ENCODE results near the gene MT3.

Gene MT3

DNA sequence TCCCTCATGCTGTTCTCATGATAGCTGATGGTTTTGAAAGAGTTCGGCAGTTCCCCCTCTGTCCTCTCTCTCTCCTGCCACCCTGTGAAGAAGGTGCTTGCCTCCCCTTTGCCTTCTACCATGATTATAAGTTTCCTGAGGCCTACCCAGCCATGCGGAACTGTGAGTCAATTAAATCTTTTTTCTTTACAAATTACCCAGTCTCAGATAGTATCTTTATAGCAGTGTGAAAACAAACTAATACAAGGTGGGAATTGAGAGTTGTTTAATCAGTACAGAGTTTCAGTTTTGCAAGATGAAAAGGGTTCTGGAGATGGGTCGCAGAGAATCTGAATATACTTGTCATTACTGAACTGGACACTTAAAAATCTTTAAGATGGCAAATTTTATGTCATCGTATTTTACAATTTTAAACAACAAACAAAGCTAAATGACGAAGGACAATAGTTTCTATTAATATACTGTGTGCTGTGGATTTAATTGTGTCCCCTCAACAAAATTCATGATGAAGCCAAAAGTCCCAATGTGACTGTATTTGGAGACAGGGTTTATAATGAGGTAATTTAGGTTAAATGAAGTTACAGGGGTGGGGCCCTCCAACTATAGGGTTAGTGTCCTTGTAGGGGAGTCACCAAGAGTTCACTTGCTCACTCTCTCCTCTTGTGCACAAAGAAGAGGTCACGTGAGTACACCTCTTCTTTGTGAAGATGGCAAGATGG is 4.4 kb downstream of the MT3 start:
- Histone ChIP-seq H3K27ac (no peak overlapping the region), H3K4me1 (ENCODE audit: low read depth, poor library complexity, severe bottlenecking) (no peaks in the 10 kb centered on the region), H3K27me3 (ENCODE audit: insufficient read depth, low read depth) (no peaks in the 10 kb centered on the region), H3K4me2 (no peak overlapping the region), H3K9ac (no peak overlapping the region), H2AFZ (ENCODE audit: low read depth) (no peak overlapping the region), H4K20me1 (ENCODE audit: insufficient read depth) (no peaks in the 10 kb centered on the region), H3K4me3 (IDR thresholded peaks at IDR 0.05; ENCODE audit: insufficient read depth, low read depth, low read length) (no peak overlapping the region), H3K79me2 (ENCODE audit: insufficient read depth, low read depth) (no peaks in the 10 kb centered on the region), H3K36me3 (ENCODE audit: insufficient read depth) (no peaks in the 10 kb centered on the region)
- TF ChIP-seq, protein P1, sequence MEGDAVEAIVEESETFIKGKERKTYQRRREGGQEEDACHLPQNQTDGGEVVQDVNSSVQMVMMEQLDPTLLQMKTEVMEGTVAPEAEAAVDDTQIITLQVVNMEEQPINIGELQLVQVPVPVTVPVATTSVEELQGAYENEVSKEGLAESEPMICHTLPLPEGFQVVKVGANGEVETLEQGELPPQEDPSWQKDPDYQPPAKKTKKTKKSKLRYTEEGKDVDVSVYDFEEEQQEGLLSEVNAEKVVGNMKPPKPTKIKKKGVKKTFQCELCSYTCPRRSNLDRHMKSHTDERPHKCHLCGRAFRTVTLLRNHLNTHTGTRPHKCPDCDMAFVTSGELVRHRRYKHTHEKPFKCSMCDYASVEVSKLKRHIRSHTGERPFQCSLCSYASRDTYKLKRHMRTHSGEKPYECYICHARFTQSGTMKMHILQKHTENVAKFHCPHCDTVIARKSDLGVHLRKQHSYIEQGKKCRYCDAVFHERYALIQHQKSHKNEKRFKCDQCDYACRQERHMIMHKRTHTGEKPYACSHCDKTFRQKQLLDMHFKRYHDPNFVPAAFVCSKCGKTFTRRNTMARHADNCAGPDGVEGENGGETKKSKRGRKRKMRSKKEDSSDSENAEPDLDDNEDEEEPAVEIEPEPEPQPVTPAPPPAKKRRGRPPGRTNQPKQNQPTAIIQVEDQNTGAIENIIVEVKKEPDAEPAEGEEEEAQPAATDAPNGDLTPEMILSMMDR (conservative IDR thresholded peaks at IDR 0.05; ENCODE audit: low read depth, low read length) = no peak

DNA sequence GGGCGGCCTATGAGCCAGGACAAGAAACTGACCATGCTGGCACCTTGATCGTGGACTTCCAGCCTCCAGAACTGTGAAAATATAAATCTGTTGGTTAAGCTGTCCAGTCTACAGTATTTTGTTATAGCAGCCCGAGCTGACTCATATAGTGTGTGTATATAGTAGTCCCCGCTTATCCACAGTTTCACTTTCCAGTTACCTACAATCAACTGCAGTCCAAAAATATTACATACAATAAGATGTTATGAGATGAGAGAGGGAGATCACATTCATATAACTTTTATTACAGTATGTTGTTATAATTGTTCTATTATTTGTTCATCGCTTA is 4.9 kb downstream of the MT3 start:
- H3K79me2 ChIP-seq (ENCODE audit: insufficient read depth, low read depth) = no peaks in the 10 kb centered on the region
- no peak overlapping the region for H3K4me2 ChIP-seq
- no peaks in the 10 kb centered on the region for H4K20me1 ChIP-seq (ENCODE audit: insufficient read depth)
- no peak overlapping the region for H3K4me3 ChIP-seq (IDR thresholded peaks at IDR 0.05; ENCODE audit: insufficient read depth, low read depth, low read length)
- H3K4me1 ChIP-seq (ENCODE audit: low read depth, poor library complexity, severe bottlenecking) = no peaks in the 10 kb centered on the region
- TF ChIP-seq, protein P1 (conservative IDR thresholded peaks at IDR 0.05; ENCODE audit: low read depth, low read length) = no peak
- H3K9ac ChIP-seq = no peak overlapping the region
- no peak overlapping the region for H2AFZ ChIP-seq (ENCODE audit: low read depth)
- H3K27ac ChIP-seq = no peak overlapping the region
- no peaks in the 10 kb centered on the region for H3K27me3 ChIP-seq (ENCODE audit: insufficient read depth, low read depth)
- no peaks in the 10 kb centered on the region for H3K36me3 ChIP-seq (ENCODE audit: insufficient read depth)

DNA sequence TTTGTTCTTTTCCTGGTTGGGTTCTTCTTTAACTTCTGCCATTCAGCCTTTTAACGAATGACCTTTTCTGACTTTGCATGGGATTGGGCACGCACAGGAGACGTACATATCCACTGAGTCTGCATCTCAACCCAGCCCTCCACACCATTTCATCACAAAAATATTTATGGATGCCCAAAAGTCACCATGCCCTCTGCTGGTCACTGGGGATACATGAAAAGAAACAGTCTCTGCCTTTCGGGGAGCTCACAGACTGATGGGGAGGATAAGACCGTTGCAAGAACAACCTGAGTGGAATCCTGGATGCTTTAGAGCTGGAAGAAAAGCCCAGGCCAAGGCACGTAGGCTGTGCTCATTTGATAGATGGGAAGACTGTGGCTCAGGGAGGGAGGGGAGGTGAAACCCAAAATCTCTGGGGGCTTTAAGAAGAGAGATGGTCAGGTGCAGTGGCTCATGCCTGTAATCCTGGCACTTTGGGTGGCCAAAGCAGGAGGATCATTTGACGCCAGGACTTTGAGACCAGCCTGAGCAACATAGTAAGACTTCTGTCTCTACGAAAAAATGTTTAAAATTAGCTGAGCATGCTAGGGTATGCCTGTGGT is 11.2 kb downstream of the MT3 start:
- no peaks in the 10 kb centered on the region for H3K36me3 ChIP-seq (ENCODE audit: insufficient read depth)
- H3K27ac ChIP-seq = no peak overlapping the region
- TF ChIP-seq, protein P1 (conservative IDR thresholded peaks at IDR 0.05; ENCODE audit: low read depth, low read length) = peak; percentile 79
- no peaks in the 10 kb centered on the region for H3K79me2 ChIP-seq (ENCODE audit: insufficient read depth, low read depth)
- no peak overlapping the region for H3K4me3 ChIP-seq (IDR thresholded peaks at IDR 0.05; ENCODE audit: insufficient read depth, low read depth, low read length)
- no peak overlapping the region for H3K9ac ChIP-seq
- H3K27me3 ChIP-seq (ENCODE audit: insufficient read depth, low read depth) = no peaks in the 10 kb centered on the region
- H4K20me1 ChIP-seq (ENCODE audit: insufficient read depth) = no peaks in the 10 kb centered on the region
- 0 out of 2 replicates have a peak overlapping the region, but pooled peaks have one; percentile 38 for H2AFZ ChIP-seq (ENCODE audit: low read depth)
- peaks cover 3% of the 10 kb centered on the region for H3K4me1 ChIP-seq (ENCODE audit: low read depth, poor library complexity, severe bottlenecking)
- no peak overlapping the region for H3K4me2 ChIP-seq

DNA sequence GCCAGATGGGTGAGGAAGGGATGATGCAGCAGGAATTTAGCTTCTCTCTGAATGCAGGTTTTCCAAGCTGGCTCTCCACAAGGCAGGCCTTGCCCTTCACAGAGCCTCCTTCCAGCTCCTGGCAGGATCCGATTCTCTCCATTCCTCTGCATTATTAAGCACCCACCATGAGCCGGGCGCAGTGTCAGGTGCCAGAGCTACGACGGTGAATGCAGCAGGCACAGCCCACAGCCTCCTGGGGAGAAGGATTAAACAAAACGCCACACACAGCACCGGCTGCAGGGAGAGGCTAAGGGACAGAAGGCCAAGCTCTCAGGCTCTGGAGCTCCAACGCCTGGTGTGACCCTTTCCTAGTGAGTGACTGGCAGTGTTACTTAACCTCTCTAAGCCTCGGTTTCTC is 12.0 kb downstream of the MT3 start:
- Histone ChIP-seq H3K27ac (no peak overlapping the region), H3K4me1 (ENCODE audit: low read depth, poor library complexity, severe bottlenecking) (peaks cover 3% of the 10 kb centered on the region)
- TF ChIP-seq, protein P1 (conservative IDR thresholded peaks at IDR 0.05; ENCODE audit: low read depth, low read length) = no peak

More for the DNA sequence above, 12.0 kb downstream of the MT3 start:
- Histone ChIP-seq H3K4me2 (no peak overlapping the region), H3K9ac (no peak overlapping the region), H2AFZ (ENCODE audit: low read depth) (no peak overlapping the region), H3K4me3 (IDR thresholded peaks at IDR 0.05; ENCODE audit: insufficient read depth, low read depth, low read length) (no peak overlapping the region), H3K79me2 (ENCODE audit: insufficient read depth, low read depth) (no peaks in the 10 kb centered on the region), H3K36me3 (ENCODE audit: insufficient read depth) (no peaks in the 10 kb centered on the region), H4K20me1 (ENCODE audit: insufficient read depth) (no peaks in the 10 kb centered on the region), H3K27me3 (ENCODE audit: insufficient read depth, low read depth) (no peaks in the 10 kb centered on the region)

Data from KMS-11 (cell line).